Sigmoid colon (tissue), 7 donors: ENCODE data around the gene NRXN3. TPM values are rescaled to one million over a fixed set of nuclear protein-coding genes. Genes with fewer than 3 reads are reported as not detected.

Experiments used
- DNase-seq: peaks from one replicate; pipeline ENCODE4 v3.0.0-alpha.2; 2019
- H3K27ac ChIP-seq, 4 donors: fragments of 200-600 bp; sonication (generic); one replicate each; pipeline ENCODE4 v1.5.1; 2016 to 2019; ENCODE audit warnings: mild to moderate bottlenecking in 1 of 4
- H3K27me3 ChIP-seq, 3 donors: fragments of 200-600 bp; sonication (generic); one replicate each; pipeline ENCODE4 v1.5.1; 2019; ENCODE audit warnings: mild to moderate bottlenecking in 1 of 3
- H3K36me3 ChIP-seq, 4 donors: fragments of 200-600 bp; sonication (generic); one replicate each; pipeline ENCODE4 v1.5.1; 2016 to 2019
- H3K4me1 ChIP-seq, 4 donors: fragments of 200-600 bp; sonication (generic); one replicate each; pipeline ENCODE4 v1.5.1; 2017 to 2019
- H3K4me3 ChIP-seq, 4 donors: fragments of 200-600 bp; sonication (generic); one replicate each; pipeline ENCODE4 v1.5.1; 2017 to 2019; ENCODE audit warnings: mild to moderate bottlenecking in 2 of 4, moderate library complexity in 1 of 4
- H3K9me3 ChIP-seq, 4 donors: fragments of 200-600 bp in 3 of 4; sonication (generic) in 3 of 4; one replicate each; pipeline versions ENCODE4 v1.5.1 to v1.6.1; 2013 to 2019
- EP300 ChIP-seq, 4 donors: sonication (generic); formaldehyde crosslinking; IDR thresholded peaks; one replicate each; pipeline ENCODE4 v1.6.1; 2017; ENCODE audit warnings: antibody characterized with exemption in 4 of 4
- POLR2A ChIP-seq, 2 donors: fragments of 450-650 bp; IDR thresholded peaks; one replicate each; pipeline ENCODE4 v1.6.1; 2016; ENCODE audit warnings: antibody characterized with exemption in 2 of 2, mild to moderate bottlenecking in 2 of 2, moderate library complexity in 2 of 2
- POLR2AphosphoS5 ChIP-seq, 4 donors: sonication (generic); formaldehyde crosslinking; IDR thresholded peaks; one replicate each; pipeline ENCODE4 v1.6.1; 2017; ENCODE audit warnings: antibody characterized with exemption in 4 of 4
- WGBS, 2 donors: extraction: QIAGEN DNeasy Blood & Tissue Kit; methylation state at CpG; one replicate each; pipeline ENCODE4 v1.1.7; 2013; 5-methylcytosine and 5-hydroxymethylcytosine counted together
- intact Hi-C: fragments of 100-400 bp; cut with DNase I; formaldehyde crosslinking; loops from one replicate; pipeline ENCODE4 v1.15.1; 2023
- polyA plus RNA-seq, 3 donors: library from polyadenylated mRNA; stranded (reverse); fragments of 200-250 nt; gene quantifications; one replicate each; pipeline ENCODE4 v1.2.3, GENCODE V29; 2013
- total RNA-seq, 4 donors: library from RNA; depleted of rRNA; stranded (reverse); fragments of >200 nt; gene quantifications; one replicate each; pipeline ENCODE4 v1.1.0, GENCODE V29; 2016
- TF ChIP-seq, protein P1 (sequence below), 4 experiments: fragments of 450-650 bp in 3 of 4; fragments of 200-600 bp in 1 of 4; IDR thresholded peaks; one replicate each; pipeline ENCODE4 v1.5.1; 2016 to 2019; ENCODE audit warnings: antibody characterized with exemption in 4 of 4, mild to moderate bottlenecking in 3 of 4, moderate library complexity in 2 of 4
- donor health status: healthy with polysubstance abuse.
- donor health status: Bipolar disorder and iron deficiency.
- donor health status: healthy.

NRXN3 gene
- total and polyA plus RNA-seq, 7 donors, result 0.23 to 46.3 (median 23.2) TPM

GRCh38 chr14:79502136-79502750 is 1332.1 kb downstream of the NRXN3 start:
- WGBS, 2 donors, result 13 to 31% methylated on average over 3 of the region's 3 CpGs
- DNase-seq, result no peak
- no peaks in the 10 kb centered on the region for H3K9me3 ChIP-seq
- no peak overlapping the region for H3K27ac ChIP-seq
- H3K4me1 ChIP-seq, result peaks cover 0 to 12% (median 0%) of the 10 kb centered on the region in 4 donors
- H3K4me3 ChIP-seq, result no peak overlapping the region
- TF ChIP-seq POLR2A (IDR thresholded peaks at IDR 0.05) (no peak), POLR2AphosphoS5 (IDR thresholded peaks at IDR 0.05) (no peak), EP300 (IDR thresholded peaks at IDR 0.05) (no peak)
- TF ChIP-seq, protein P1, sequence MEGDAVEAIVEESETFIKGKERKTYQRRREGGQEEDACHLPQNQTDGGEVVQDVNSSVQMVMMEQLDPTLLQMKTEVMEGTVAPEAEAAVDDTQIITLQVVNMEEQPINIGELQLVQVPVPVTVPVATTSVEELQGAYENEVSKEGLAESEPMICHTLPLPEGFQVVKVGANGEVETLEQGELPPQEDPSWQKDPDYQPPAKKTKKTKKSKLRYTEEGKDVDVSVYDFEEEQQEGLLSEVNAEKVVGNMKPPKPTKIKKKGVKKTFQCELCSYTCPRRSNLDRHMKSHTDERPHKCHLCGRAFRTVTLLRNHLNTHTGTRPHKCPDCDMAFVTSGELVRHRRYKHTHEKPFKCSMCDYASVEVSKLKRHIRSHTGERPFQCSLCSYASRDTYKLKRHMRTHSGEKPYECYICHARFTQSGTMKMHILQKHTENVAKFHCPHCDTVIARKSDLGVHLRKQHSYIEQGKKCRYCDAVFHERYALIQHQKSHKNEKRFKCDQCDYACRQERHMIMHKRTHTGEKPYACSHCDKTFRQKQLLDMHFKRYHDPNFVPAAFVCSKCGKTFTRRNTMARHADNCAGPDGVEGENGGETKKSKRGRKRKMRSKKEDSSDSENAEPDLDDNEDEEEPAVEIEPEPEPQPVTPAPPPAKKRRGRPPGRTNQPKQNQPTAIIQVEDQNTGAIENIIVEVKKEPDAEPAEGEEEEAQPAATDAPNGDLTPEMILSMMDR (IDR thresholded peaks at IDR 0.05), result no peak
- no peaks in the 10 kb centered on the region for H3K36me3 ChIP-seq
- H3K27me3 ChIP-seq, result no peaks in the 10 kb centered on the region
- intact Hi-C loops, result no loop called here

DNA sequence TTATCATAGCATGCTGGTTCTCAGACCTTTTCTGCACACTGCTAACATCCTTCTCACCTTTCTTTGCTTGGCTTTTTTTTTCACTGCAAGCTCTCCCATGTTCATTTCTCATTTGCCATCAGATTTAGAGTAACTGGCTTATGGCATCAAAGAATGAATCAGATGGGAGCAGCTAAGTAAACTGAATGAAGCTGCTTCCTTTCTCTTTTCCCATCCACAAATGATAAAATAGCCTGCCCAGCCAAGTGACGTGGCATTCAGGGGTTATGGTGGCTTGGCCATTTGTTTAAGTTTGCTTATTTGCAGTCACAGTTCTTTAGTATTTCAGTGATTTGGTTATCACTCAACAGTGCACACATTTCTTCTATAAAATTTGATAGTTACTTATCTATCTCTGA is 1332.6 kb downstream of the NRXN3 start:
- TF ChIP-seq EP300 (IDR thresholded peaks at IDR 0.05), result no peak
- no peak for TF ChIP-seq POLR2AphosphoS5 (IDR thresholded peaks at IDR 0.05)
- TF ChIP-seq, protein P1 (IDR thresholded peaks at IDR 0.05), result no peak
- no peak for TF ChIP-seq POLR2A (IDR thresholded peaks at IDR 0.05)
- Histone ChIP-seq H3K27me3 (no peaks in the 10 kb centered on the region), H3K9me3 (no peaks in the 10 kb centered on the region), H3K4me3 (no peak overlapping the region), H3K27ac (no peak overlapping the region), H3K4me1 (peaks cover 0 to 9% (median 0%) of the 10 kb centered on the region in 4 donors), H3K36me3 (no peaks in the 10 kb centered on the region)
- DNase-seq, result no peak
- WGBS, 2 donors, result 27 to 64% methylated on average over 1 of the region's 1 CpG
- intact Hi-C loops, result no loop called here

DNA sequence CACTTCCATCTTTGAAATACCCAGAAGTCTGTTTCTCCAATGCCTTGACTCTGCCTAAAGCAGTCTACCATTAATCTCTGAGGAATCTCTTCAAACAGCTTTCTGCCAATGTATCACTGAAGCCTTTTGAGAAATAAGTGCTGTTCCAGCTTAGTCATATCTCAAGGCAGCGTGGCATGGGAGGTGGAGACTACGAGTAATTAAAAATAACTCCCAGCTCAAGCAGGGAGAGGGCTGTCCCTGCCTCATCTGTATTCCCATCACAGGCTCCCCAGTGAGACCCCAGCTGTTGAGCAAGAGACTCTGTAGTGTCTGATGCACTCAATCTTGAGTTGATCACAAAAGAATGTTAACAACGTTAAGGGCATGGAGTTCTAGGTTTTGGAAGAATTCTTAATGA is 1340.5 kb downstream of the NRXN3 start:
- no peak overlapping the region for H3K27ac ChIP-seq

GRCh38 chr14:79511146-79511545 is 1341.0 kb downstream of the NRXN3 start:
- TF ChIP-seq EP300 (IDR thresholded peaks at IDR 0.05) (no peak), POLR2A (IDR thresholded peaks at IDR 0.05) (no peak), POLR2AphosphoS5 (IDR thresholded peaks at IDR 0.05) (no peak)
- TF ChIP-seq, protein P1 (IDR thresholded peaks at IDR 0.05), result no peak
- H3K27me3 ChIP-seq, result no peaks in the 10 kb centered on the region
- H3K27ac ChIP-seq, result no peak overlapping the region
- H3K4me1 ChIP-seq, result peaks cover 0 to 25% (median 16%) of the 10 kb centered on the region in 4 donors
- no peak for DNase-seq
- 80 to 84% methylated on average over 3 of the region's 3 CpGs for WGBS, 2 donors
- no peak overlapping the region for H3K4me3 ChIP-seq
- no peaks in the 10 kb centered on the region for H3K36me3 ChIP-seq
- H3K9me3 ChIP-seq, result no peaks in the 10 kb centered on the region
- intact Hi-C loops, result no loop called here

More for the DNA sequence above, 1340.5 kb downstream of the NRXN3 start:
- H3K27me3 ChIP-seq, result no peaks in the 10 kb centered on the region
- no peak for DNase-seq
- peaks cover 0 to 21% (median 14%) of the 10 kb centered on the region in 4 donors for H3K4me1 ChIP-seq
- no peak overlapping the region for H3K4me3 ChIP-seq
- 46 to 52% methylated on average over 3 of the region's 3 CpGs for WGBS, 2 donors
- TF ChIP-seq, protein P1 (IDR thresholded peaks at IDR 0.05), result no peak
- no peak for TF ChIP-seq POLR2A (IDR thresholded peaks at IDR 0.05)
- TF ChIP-seq EP300 (IDR thresholded peaks at IDR 0.05), result no peak
- TF ChIP-seq POLR2AphosphoS5 (IDR thresholded peaks at IDR 0.05), result no peak
- H3K9me3 ChIP-seq, result no peaks in the 10 kb centered on the region
- intact Hi-C loops, result no loop called here
- H3K36me3 ChIP-seq, result no peaks in the 10 kb centered on the region

DNA sequence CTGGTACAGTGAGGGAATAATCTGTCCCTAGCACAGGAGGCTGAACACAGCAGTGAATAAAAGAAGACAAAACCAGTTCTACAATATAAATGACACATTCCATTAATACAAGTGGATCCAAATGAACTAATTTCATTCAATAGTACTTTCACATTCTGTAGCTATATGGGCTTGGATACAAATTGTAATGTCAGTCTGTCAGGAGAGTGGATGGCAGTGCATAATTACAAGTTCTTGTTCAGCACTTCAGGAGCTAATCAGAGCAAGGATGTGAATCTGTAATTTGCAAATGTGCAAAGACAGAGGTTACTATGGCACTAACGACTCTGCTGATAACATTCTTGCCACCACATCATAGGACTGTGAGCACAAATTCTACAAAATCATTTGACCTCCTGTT is 1343.3 kb downstream of the NRXN3 start:
- no peak overlapping the region for H3K4me3 ChIP-seq
- 34 to 52% methylated on average over 1 of the region's 1 CpG for WGBS, 2 donors
- no peaks in the 10 kb centered on the region for H3K27me3 ChIP-seq
- H3K36me3 ChIP-seq, result no peaks in the 10 kb centered on the region
- intact Hi-C loops, result no loop called here
- no peak overlapping the region for H3K27ac ChIP-seq
- H3K9me3 ChIP-seq, result no peaks in the 10 kb centered on the region
- TF ChIP-seq, protein P1 (IDR thresholded peaks at IDR 0.05), result no peak
- TF ChIP-seq POLR2AphosphoS5 (IDR thresholded peaks at IDR 0.05) (no peak), EP300 (IDR thresholded peaks at IDR 0.05) (no peak), POLR2A (IDR thresholded peaks at IDR 0.05) (no peak)
- peaks cover 0 to 31% (median 16%) of the 10 kb centered on the region in 4 donors for H3K4me1 ChIP-seq
- DNase-seq, result no peak
